Skin epidermis (tissue), 12 donors: Measurements from ENCODE around the gene TRAF3.

Experiments
- H3K27ac ChIP-seq, 21 experiments: fragments of 200-600 bp; sonication (generic) in 11 of 21; one replicate each; pipeline ENCODE4 v1.5.0; 2020; ENCODE audit warnings: mild to moderate bottlenecking in 3 of 21, inconsistent platforms in 2 of 21, moderate library complexity in 2 of 21
- H3K4me3 ChIP-seq, 7 experiments: fragments of 200-600 bp; sonication (generic) in 2 of 7; one replicate each; pipeline ENCODE4 v1.5.0; 2020; ENCODE audit warnings: inconsistent platforms in 2 of 7, mild to moderate bottlenecking in 2 of 7, moderate library complexity in 1 of 7

Gene TRAF3, protein sequence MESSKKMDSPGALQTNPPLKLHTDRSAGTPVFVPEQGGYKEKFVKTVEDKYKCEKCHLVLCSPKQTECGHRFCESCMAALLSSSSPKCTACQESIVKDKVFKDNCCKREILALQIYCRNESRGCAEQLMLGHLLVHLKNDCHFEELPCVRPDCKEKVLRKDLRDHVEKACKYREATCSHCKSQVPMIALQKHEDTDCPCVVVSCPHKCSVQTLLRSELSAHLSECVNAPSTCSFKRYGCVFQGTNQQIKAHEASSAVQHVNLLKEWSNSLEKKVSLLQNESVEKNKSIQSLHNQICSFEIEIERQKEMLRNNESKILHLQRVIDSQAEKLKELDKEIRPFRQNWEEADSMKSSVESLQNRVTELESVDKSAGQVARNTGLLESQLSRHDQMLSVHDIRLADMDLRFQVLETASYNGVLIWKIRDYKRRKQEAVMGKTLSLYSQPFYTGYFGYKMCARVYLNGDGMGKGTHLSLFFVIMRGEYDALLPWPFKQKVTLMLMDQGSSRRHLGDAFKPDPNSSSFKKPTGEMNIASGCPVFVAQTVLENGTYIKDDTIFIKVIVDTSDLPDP

GRCh38 chr14:102776761-102777710 is at the start of gene TRAF3:
Gene TRAF3, plus strand, starts transcription at chr14:102777449. Its CDS starts 92,753 bp downstream, at chr14:102870202.
- Histone ChIP-seq H3K4me3 (peak within 1 kb of the TSS; percentile 56 to 98 (median 90)), H3K27ac (peak within 1 kb of the TSS; percentile 67 to 98 (median 88))

- Histone ChIP-seq H3K4me3 (no peak overlapping the region), H3K27ac (no peak overlapping the region)
Measured at GRCh38 chr14:102728501-102728900, 48.7 kb upstream of the TRAF3 start.

- Histone ChIP-seq H3K4me3 (no peak overlapping the region), H3K27ac (no peak overlapping the region)
Measured at GRCh38 chr14:102729268-102729667, 48.0 kb upstream of the TRAF3 start.

- Histone ChIP-seq H3K27ac (no peak overlapping the region), H3K4me3 (no peak overlapping the region)
Measured at GRCh38 chr14:102729825-102730224, 47.4 kb upstream of the TRAF3 start.

- no peak overlapping the region for H3K27ac ChIP-seq
- no peak overlapping the region for H3K4me3 ChIP-seq
Measured at GRCh38 chr14:102731101-102731870, 46.0 kb upstream of the TRAF3 start.

GRCh38 chr14:102731871-102732800 is 45.1 kb upstream of the TRAF3 start:
- Histone ChIP-seq H3K4me3 (no peak overlapping the region), H3K27ac (no peak overlapping the region)

DNA sequence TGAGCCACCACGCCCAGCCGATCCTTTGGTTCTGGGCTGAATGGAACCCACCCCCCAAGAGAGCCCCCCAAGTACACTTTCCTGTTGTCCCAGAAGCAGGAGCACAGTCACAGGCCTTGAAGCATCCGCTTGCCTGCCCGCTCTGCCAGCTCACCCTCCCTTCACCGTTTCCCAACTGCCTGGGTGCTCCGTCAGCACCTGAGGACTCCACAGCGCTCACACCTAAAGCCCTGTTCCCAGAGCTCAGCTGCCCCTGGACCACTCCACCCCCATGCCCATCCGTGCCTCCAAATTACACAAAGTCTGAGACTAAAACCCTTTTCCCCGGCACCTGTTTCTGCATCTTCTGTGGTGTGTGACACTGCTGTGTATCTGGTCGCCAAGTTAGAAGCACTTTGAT is 44.3 kb upstream of the TRAF3 start:
- Histone ChIP-seq H3K27ac (no peak overlapping the region), H3K4me3 (no peak overlapping the region)

- Histone ChIP-seq H3K4me3 (no peak overlapping the region), H3K27ac (no peak overlapping the region)
Measured at GRCh38 chr14:102733326-102733725, 43.9 kb upstream of the TRAF3 start.

DNA sequence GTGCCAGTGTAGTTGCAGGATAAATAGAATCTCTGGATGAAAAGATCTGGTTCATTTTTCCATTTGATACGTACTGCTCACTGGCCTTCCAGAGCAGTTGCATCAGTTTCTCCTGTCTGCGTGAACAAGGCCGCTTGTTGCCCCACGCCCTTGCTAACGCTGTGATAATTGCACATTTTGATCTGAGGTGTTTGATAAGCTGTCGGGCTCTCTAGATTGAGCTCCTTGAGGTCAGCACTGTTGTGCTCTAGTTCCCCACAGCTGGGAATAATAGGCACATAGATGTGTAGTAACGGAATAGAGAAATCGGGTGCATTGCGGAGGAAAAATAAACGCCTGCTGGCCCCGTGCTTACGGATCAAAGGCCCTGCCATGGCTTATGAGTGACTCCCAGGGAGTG is 42.8 kb upstream of the TRAF3 start:
- Histone ChIP-seq H3K27ac (no peak overlapping the region), H3K4me3 (no peak overlapping the region)

- no peak overlapping the region for H3K27ac ChIP-seq
- no peak overlapping the region for H3K4me3 ChIP-seq
Measured at GRCh38 chr14:102736956-102737355, 40.3 kb upstream of the TRAF3 start.

DNA sequence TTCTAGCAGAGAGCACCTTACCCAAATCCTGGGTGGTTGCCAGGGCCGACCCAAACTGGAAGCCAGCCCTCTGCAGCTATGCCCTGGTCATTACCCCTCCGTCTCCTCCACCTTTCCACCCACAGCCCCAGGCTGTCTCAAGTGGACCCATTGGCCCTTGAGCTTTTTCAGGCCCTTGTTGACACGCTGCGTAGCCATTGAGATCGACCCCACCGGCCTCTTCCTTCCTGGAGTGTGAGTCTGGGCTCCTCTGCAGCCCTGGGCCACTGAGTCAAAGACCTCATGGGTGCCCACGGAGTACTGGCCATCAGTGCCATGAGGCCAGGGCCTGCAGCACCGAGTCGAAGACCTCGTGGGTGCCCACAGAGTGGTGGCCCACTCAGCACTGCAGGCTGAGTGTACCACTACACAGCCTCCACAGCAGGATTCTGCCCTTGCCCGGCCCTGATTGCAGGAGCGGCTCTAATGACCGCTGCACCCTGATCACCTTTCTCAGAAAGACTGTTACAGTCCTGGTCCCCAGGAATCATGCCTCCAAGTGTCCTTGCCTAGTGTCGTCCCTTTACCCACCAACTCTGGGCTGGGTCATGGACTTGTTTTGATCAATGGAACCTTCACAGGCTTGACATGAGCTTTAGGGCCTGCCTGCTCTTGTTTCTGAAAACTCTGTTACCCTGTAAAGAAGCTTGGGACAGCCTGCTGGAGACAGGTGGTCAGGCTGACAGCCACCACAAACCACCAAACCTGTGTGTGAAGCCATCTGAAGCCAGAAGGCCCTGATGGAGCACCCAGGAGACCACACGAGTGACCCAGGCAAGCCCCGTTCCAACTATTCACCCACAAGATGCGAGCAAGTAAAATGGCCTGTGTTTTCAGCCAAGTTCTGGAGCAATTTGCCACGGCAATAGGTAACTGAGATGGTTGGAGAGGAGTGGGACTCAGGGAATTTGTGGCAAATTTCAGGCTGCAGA is 39.6 kb upstream of the TRAF3 start:
- Histone ChIP-seq H3K4me3 (no peak overlapping the region), H3K27ac (no peak overlapping the region)

GRCh38 chr14:102738373-102739189 is 38.7 kb upstream of the TRAF3 start:
- Histone ChIP-seq H3K4me3 (no peak overlapping the region), H3K27ac (no peak overlapping the region)

- no peak overlapping the region for H3K27ac ChIP-seq
- no peak overlapping the region for H3K4me3 ChIP-seq
Measured at GRCh38 chr14:102739190-102739469, 38.1 kb upstream of the TRAF3 start.

GRCh38 chr14:102746634-102747438 is 30.4 kb upstream of the TRAF3 start:
- Histone ChIP-seq H3K27ac (no peak overlapping the region), H3K4me3 (no peak overlapping the region)

DNA sequence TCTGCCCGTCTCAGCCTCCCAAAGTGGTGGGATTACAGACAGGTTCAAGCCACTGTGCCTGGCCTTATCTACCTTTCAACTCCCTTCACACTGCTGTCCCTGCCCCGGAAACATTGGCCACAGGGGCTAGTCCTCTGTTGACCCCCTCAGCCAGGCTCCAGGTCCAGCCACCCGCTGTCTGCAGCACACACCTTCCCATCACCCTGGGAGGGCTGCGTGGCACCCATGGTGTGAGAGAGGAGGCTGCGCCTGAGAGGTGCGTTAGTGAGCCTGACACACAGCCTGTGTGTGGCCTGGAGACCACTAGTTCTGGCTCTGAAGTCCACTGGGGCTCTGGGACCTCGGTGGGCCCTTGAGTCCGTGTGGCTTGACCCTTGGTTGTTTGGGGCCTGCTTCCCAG is 28.4 kb upstream of the TRAF3 start:
- H3K4me3 ChIP-seq, result no peak overlapping the region
- H3K27ac ChIP-seq, result no peak overlapping the region
